ENCODE results near the gene ZNF558.

Gene ZNF558

GRCh38 chr19:8832132-8833021 lies at the start of gene ZNF558, which contains the start of gene MBD3L1:
TSS of gene ZNF558 (minus strand) at chr19:8832304. CDS start at chr19:8822659, 9,645 bp downstream.
TSS of gene MBD3L1 (plus strand) at chr19:8832377. CDS start at chr19:8842679, 10,302 bp downstream.
- DNase-seq, result peak; percentile 95 to 96

GRCh38 chr19:8881512-8881911 lies 49.4 kb upstream of the ZNF558 start:
- DNase-seq, result no peak

GRCh38 chr19:8880868-8881488 lies 48.9 kb upstream of the ZNF558 start:
- DNase-seq, result no peak

- DNase-seq, result no peak
These were observed 46.0 kb upstream of the ZNF558 start for GRCh38 chr19:8877854-8878705.

- DNase-seq, result no peak
These were observed 34.2 kb upstream of the ZNF558 start for GRCh38 chr19:8866344-8866743.

- DNase-seq, result no peak
These were observed 26.2 kb upstream of the ZNF558 start for GRCh38 chr19:8858260-8858659.

- no peak for DNase-seq
These were observed 18.4 kb upstream of the ZNF558 start for GRCh38 chr19:8850488-8850887.

GRCh38 chr19:8849232-8849631 lies 17.1 kb upstream of the ZNF558 start:
- DNase-seq, result no peak

- DNase-seq, result no peak
These were observed 14.7 kb upstream of the ZNF558 start for GRCh38 chr19:8846819-8847218.

- no peak for DNase-seq
These were observed 8.6 kb upstream of the ZNF558 start for GRCh38 chr19:8840708-8841107.

GRCh38 chr19:8835877-8836276 lies 3.8 kb upstream of the ZNF558 start:
- no peak for DNase-seq

GRCh38 chr19:8835446-8835845 lies 3.3 kb upstream of the ZNF558 start:
- no peak for DNase-seq

- DNase-seq, result peak; percentile 38 to 67
These were observed 322 bp downstream of the ZNF558 start for GRCh38 chr19:8831832-8832131.

- DNase-seq, result no peak
These were observed 731 bp downstream of the ZNF558 start for GRCh38 chr19:8831373-8831772.

- DNase-seq, result no peak
These were observed 4.8 kb downstream of the ZNF558 start for GRCh38 chr19:8827277-8827676.

GRCh38 chr19:8826371-8826770 lies 5.7 kb downstream of the ZNF558 start:
- no peak for DNase-seq

- DNase-seq, result no peak
These were observed 10.3 kb downstream of the ZNF558 start for GRCh38 chr19:8821748-8822241.

GRCh38 chr19:8820234-8820633 lies 11.9 kb downstream of the ZNF558 start:
- DNase-seq, result no peak

- no peak for DNase-seq
These were observed 16.3 kb downstream of the ZNF558 start for GRCh38 chr19:8815780-8816179.

GRCh38 chr19:8814176-8814575 lies 17.9 kb downstream of the ZNF558 start:
- DNase-seq, result no peak

- no peak for DNase-seq
These were observed 20.6 kb downstream of the ZNF558 start for GRCh38 chr19:8811315-8812172.

GRCh38 chr19:8806661-8807060 lies 25.4 kb downstream of the ZNF558 start:
- DNase-seq, result no peak
